ENCODE measurements around the gene ENAH.
"Not testable (repeated sequence)": the region's sequence is repeated elsewhere in the genome, so short reads cannot be mapped to it uniquely, and the experiment has no call there.

- TF ChIP-seq CTCF, POLR2A (IDR thresholded peaks at IDR 0.05): not testable (repeated sequence)
These were observed 179.7 kb downstream of the ENAH start for GRCh38 chr1:225473266-225473665.

Data from esophagus squamous epithelium (tissue), 4 donors.